GM18507 (cell line): ENCODE results near the gene TSPO.

Source experiments
- DNase-seq: peaks from one replicate; pipeline ENCODE4 v3.0.0; 2011; ENCODE audit warnings: low read depth; ENCODE audit not compliant: insufficient read length; ENCODE audit errors: extremely low spot score
- FAIRE-seq: peaks from 2 replicates; lab custom pipeline; 2011; peaks lifted over from hg19 to GRCh38; lab: Jason Lieb, UNC

Gene TSPO

DNA sequence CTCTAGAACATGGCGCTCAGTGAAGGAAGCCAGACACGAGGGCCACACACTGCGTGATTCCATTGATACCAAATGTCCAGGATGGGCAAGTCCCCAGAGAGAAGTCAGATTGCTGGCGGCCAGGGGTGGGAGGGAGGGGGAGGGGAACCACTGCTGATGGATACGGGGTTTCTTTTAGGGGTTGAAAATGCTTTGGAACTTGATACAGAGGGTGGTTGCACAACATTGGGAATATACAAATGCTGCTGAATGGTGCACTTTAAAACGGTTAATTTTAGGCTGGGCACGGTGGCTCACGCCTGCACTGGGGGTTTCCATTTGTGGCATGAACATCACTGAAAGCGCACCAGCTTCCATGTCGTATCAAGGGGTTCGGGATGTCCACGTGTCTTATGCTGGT is 5.1 kb downstream of the TSPO start:
- FAIRE-seq (no peak), DNase-seq (no peak)

DNA sequence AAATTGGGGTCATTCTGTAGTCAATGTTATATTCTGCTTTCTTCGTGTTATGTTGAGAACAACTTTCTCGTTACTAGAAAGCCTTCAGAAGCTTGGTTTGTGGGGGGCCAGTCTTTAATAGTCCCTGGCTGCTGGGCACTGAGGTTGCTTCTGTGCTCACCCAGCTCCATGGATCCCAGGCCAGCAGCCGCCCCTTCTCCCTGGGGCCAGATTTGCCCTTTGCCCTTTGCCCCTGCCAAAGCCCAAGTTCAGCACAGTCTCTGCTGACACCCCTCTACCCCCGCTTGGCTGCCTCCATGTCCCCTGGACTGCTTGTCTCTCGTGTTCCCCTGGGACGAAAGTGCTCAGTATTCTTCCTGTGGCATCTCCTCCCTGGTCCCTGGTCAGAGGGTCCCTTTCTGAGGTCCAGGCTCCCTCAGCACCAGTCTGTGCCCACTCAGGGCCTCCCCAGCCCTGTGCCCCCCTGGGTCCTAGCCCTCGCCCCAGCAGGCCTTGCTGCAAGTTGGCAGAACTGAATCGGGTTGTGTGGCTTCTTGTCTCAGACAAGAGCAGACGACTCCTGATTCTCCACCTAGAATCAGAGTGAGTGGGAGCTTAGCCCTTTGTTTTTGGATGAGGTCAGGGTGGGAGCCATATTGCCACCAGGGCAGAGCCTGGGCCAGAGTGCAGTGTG is 6.7 kb downstream of the TSPO start:
- FAIRE-seq (no peak), DNase-seq (no peak)

DNA sequence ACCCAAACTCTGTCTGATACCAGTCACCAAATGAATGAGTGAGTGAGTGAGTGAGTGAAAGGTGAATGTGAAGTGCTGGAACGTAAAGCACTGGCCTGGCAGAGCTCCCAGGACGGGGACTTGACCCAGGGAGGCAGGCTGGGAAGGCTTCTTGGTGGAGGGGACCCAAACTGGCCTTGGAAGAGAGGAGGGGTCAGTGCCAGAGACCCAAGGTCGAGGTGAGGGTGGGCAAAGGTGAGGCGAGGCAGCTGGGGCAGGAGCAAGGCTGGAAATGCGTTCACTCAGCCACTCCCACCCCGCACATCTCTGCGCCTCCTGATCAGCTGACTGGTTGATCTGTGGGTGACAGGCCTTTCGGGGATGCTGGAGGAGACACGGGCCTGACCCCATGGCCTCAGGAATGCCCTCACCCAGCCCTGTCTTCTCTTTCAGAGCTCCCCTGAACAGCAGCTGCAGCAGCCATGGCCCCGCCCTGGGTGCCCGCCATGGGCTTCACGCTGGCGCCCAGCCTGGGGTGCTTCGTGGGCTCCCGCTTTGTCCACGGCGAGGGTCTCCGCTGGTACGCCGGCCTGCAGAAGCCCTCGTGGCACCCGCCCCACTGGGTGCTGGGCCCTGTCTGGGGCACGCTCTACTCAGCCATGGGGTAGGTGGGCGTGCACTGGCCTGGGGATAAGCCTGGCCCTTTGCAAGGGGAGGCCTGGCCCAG is 7.6 kb downstream of the TSPO start:
- DNase-seq (no peak), FAIRE-seq (no peak)

DNA sequence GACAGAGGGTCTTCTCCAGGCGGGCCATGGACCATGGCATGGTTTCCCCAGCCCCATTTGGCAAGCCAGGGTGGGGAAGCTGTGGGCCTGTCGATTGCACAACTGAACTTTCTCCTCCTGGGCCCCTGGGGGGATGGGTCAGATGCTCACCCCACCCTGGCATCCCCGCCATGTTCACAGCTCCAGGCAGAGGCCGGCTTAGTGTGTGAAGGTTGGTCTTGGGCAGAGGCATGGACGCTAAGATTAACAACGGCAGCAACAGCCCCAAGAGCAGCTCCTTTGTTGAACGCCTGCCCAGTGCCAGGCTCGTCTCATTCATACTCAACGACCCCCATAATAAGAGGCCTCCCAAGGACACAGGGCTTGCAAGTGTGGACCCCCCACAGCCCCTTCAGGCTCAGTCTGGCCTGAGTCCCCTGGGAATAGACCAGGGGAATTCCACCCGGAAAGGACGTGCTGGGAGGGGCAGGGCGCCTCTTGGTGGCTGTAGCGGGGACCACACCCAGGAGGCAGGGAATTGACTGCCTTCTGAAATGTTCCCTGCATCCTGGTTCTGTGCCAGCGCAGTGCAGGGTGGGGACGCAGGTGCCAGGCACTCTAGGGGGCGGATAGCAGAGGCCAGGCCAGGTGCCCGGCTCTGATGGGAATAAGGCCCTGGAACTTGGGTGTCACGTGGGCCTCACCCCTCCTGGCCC is 8.3 kb downstream of the TSPO start:
- no peak for DNase-seq
- FAIRE-seq, result no peak

DNA sequence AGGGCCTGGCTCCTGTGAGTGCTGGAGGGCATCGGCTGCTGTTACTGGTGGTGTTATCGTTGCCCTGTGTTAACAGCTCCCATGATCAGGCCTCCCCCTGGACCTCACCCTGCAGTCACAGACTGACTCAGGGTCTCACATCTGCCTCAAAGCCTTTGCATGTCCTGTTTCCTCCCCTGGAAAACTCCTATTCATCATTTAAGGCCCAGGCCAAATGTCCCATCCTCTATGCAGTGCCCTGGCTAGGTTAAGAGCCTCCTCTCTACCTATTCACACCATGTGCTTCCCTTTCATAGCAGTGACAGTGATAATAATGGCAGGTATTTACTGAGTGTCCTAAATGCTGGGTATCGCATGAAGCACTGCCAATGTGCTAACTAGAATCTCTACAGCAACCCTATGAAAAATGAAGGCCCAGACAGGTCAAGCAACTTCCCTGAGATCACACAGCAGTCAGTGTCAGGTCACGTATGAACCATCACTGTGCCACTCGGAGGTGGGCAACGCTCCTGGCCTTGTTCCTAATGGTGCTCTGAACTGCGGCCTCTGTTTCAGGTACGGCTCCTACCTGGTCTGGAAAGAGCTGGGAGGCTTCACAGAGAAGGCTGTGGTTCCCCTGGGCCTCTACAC is 9.3 kb downstream of the TSPO start:
- no peak for FAIRE-seq
- no peak for DNase-seq

DNA sequence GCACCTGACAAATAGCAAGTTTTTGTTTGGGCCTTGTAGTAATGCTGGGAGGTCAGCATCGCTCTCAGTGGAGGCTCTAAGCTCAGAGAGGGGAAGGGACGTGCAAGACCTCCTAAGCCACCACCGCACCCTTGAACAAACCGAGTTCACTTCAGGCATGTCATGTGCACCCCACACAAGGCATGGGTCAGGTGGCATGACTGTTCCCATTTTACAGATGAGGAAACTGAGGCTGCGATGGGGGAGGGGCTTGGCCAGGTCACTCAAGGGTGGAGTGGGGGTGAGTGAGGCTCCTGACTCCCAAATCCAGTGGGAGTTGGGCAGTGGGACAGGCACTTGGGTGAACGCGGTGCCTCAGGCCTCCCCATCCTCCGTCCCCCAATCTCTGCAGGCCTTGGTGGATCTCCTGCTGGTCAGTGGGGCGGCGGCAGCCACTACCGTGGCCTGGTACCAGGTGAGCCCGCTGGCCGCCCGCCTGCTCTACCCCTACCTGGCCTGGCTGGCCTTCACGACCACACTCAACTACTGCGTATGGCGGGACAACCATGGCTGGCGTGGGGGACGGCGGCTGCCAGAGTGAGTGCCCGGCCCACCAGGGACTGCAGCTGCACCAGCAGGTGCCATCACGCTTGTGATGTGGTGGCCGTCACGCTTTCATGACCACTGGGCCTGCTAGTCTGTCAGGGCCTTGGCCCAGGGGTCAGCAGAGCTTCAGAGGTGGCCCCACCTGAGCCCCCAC is 11.2 kb downstream of the TSPO start:
- no peak for FAIRE-seq

DNA sequence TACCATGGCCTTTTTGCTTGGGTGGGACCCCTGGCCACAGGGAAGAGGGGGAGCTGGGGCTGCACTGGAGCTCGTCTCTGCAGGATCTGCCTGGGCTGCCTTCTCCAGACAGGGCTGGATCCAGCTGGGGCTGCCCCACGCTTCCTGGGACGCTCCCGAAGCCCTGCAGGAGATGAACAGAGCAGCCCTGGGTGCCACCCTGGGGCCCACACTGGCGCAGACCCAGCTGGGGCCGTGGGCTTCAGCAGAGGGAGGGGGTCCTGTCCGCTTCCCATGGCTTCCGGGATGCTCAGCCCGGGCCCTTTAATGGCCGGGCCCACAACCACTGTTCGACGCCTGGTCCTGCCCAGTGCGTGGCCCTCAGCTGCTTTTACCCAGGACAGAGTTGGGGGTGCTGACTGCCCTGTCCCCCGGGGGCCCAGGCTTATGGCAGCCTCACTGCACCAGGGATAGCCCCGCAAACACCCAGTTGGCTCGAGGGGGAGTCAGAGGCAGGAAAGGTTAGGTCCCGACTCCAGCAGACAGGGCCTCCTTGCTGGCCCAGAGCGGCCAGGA is 12.0 kb downstream of the TSPO start:
- FAIRE-seq (no peak), DNase-seq (no peak)

More for the DNA sequence above, 11.2 kb downstream of the TSPO start:
- no peak for DNase-seq

DNA sequence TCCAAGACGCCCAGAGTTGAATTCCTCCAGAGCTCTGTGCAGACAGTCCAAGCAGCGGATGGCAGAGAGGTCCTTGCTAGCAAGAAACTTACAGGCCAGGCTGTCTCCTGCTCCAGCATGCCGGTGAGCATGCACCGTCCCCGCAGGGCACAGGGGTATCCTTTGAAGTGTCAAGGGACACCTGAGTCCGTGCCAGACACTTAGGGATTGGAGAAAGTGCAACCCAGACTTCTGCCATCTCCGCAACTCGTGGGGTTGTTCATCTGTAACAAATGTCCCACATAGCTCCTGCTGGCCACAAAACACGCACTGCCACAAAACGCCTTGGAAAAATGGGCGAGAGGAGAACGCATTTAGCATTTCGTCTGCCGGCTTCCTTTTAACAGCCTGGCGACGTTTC is 13.3 kb downstream of the TSPO start:
- DNase-seq (no peak), FAIRE-seq (no peak)

DNA sequence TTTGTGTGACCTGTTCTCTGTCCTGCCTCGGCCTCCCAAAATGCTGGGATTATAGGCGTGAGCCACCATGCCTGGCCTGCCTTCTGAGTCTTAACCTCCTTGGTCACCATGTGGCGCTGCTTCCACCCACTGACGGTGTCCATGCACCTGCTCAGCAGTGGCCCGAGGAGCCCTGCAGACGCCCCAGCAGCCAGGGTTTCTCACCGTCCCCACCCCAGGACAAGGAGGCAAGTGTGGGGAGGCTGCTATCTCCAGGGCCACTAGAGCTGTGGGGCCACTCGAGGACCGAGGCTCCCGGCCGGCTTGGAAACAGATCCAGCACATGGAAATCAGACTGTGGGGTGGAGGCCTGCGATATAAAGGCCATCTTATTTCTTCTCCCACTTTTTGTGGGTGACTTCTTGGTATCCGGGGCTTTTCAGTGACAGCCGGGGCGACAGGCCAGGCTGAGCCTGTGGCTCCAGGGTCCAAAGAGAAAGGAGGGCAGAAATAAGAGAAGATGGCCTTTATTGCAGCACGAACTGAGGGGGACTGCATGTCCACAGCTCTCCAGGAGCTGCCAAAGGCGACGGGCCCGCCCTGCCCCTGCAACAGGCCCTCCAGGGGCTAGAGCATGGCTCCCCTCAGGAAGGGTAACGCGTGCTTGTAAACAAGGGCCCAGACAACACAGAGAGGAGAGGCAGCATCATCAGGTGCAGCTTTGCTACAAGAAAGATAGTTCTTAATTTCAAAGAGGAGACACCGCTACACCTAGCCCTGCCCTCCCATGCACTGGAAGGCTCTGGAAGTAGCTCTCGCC is 15.0 kb downstream of the TSPO start:
- FAIRE-seq (no peak), DNase-seq (no peak)

DNA sequence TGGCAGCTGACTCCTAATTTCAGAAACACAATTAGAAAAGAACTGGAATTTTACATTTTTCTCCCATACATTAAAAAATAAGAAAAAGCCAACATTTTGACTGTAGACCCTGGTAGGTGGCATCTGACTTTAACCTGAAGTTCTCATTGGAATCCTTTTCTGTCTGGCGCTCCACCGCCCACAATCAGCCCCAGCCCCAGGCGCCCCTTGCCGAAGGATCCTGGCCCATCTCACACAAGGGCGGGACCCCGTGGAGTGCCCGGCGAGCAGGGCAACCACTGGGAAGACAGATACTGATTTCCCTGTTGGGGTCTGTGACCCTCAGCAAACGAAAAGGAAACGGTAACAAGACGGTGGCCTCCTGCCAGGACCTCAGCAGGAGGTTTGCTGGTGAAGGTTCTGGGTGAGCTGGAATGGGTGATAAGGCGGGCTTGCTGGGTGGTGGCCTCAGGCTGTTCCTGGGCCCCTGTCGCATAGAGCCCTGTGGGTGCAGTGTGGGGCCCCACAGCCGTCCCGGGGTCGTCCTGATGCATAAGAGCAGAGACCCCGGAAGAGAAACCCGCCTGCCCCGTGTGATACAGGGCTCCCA is 15.7 kb downstream of the TSPO start:
- DNase-seq (no peak), FAIRE-seq (no peak)

DNA sequence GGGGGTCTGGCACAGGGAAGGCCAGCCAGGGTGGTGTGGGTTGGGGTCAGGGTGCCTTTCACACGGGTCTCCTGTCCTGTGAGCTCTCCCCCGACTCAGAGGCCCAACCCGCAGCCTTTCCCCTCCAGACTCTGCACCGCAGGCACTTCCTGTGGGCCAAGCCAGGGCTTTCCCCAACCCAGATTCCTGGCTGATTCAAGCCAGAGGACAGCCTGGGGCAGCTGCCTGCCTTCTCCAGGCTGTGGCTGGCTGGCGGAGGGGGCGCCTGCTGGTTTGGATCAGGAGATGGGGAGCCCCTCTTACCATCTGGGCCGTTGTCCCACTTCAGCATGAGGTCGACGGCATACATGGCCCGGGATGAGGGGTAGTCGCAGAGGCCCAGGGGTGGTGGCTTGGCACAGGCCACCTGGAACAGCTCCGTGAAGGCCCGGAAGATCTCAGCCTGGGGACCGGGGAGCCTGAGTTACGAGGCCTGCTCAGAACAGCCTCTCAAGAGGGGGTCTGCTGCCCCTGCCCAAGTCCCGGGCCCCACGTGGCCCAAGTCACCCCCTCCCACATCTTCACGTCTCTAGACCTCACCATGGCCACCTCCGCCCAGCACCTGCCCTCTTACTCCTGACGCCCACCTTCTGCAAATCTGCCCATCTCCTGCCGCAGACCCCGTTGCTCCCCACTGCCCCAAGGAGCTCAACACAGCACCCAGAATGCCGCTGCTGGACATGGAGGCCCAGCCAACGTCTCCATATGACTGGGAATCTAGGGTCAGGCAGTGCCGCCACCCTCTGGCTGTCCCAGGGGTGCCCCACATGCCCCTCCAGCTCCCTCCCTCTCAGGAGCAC is 17.3 kb downstream of the TSPO start:
- DNase-seq, result no peak
- no peak for FAIRE-seq

DNA sequence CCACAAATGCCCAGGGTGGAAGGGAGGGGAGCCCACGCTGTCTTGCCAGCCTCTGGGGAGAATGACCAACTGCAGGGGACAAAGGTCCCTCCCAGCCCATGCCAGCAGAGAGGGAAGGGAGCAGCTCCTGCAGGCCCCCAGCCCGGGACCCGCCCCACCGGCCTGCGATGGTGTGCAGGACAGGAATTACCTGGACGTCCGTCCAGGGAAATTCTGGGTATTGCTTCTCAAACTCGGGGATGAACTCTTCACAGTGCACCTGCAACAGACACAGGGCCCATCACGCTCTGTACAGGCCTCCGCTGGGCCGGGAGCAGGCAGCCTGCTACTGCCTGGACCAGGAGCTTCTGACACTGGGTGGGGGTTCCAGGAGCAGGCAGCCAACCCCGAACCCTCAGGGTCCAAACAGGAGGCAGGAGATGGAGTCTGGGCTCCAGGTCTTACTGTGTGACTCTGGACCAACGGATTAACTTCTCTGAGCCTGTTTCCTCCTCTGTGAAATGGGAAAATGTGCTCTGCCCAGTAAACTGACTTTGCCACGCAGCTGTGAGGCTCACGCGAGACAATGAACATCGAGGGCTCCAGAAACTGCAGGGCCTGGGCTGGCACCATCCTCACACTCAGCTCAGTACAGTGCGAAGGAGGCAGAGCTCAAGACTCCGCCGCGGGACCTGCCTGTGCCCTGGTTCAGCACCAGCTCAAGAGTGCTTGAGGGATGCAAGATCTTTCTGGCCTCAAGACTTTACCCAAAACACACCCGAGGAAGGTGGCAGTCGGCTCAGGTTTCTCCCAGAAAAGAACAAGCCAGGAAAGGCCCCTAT is 18.2 kb downstream of the TSPO start:
- DNase-seq, result no peak
- FAIRE-seq, result no peak

DNA sequence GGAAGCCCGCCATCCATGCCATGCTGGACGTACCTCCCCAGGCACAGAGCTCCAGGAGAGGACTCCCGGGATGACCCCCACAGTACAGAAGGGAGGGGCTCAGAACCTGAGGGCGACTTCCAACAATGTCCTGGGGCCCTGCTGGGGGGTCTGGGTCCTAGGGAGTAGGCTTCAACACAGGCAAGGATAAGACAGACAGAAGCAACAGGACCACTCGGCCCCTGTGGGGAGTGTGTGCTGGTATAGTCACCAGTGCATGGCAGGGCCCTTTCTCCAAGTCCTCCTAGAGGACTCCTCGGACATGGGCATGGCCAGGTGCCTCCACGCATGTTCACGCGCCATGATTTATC is 18.7 kb downstream of the TSPO start:
- FAIRE-seq, result no peak
- no peak for DNase-seq

DNA sequence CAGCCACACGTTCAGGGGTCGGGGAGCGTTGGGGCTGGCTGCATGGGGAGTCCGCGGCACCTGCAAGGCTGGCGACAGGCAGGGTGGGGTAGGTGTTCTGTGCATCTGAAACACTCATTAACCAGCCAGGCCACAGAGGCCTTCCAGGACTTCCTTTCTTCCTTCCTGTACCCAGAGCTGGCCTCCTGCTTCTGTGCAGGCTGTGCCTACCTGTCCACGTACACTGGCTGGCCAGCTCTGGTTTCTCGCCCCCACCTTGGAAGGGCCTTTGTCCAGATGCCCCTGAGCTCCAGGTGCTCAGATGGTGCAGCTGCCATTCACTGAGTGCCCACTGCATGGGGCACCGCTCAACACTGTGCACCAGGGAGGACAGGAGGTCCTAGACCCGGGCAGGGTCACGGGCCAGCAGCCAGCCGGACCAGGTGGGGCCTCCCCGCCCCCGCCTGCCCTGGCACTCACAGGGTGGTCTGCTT is 19.7 kb downstream of the TSPO start:
- FAIRE-seq (no peak), DNase-seq (no peak)

DNA sequence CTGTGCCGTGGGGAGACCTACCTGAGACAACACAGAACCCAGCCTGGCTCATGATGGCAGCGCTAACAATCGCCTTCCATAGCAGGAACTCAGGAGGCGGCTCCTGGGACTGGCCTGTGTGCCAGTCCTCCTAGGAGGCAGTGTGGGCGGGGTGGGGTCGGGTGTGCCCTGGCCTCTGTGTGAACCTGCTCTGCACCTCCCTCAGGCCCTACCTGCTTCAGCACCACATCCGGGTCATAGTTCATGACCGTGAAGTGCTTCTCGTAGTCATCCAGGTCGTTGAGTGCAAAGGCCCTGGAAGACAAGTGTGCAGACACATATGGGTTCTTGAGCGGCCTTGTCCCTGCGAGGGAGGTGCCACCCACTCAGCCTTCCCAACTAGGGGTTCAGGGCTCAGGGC is 20.2 kb downstream of the TSPO start:
- FAIRE-seq, result no peak
- DNase-seq, result no peak

DNA sequence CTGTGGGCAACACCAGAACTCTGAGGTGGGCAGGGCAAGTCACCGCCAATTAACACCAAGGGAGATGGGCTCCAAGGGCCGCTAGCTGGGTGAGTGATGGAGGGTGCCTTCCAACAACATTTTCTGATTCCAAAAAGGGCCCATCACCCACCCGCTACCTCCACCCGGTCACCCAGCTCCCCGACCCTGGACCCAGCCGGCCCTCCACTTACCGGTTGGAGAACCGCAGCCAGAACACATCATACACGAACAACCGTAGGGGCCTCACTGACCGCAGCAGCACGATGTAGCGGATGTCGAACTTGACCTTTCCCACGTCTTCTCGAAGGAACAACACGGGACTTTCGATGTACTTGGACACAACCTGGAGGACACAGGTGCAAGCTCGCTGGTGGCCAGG is 20.8 kb downstream of the TSPO start:
- DNase-seq (no peak), FAIRE-seq (no peak)

DNA sequence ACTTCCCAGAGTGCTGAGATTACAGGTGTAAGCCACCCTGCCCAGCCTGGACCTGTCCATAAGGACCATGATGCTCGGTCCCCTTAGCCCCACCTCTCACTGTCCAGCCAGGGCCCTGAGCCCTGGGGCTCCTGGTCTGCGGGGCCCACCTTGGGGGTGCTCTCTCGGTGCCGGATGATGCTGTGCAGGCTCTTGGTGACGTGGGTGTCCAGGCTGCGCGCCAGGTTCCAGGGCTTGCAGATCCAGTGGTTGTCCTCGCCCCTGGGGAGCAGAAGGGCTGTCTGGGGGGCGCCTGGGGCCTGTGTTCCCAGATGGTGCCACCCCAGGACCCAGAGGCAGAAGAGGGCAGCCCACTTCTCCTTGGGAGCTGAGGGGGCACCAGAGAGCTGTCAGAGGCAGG is 22.2 kb downstream of the TSPO start:
- FAIRE-seq, result no peak
- no peak for DNase-seq
